GM18873 (cell line): ENCODE data around the gene DOK1.

Source experiments
- ATAC-seq: cut with Tn5 transposase; IDR thresholded peaks from one replicate; pipeline ENCODE4 v1.9.1; 2021; ENCODE audit warnings: mild to moderate bottlenecking, moderate library complexity, moderate number of reproducible peaks; ENCODE audit not compliant: unreplicated experiment, low FRiP score

Gene DOK1

GRCh38 chr2:74593826-74594772 lies 39.6 kb downstream of the DOK1 start:
- ATAC-seq, result no peak

- no peak for ATAC-seq
Observed at GRCh38 chr2:74596584-74596983, 42.1 kb downstream of the DOK1 start.

- ATAC-seq, result no peak
Observed at GRCh38 chr2:74597410-74597809, 42.9 kb downstream of the DOK1 start.

GRCh38 chr2:74599676-74600075 lies 45.2 kb downstream of the DOK1 start:
- ATAC-seq, result no peak

- no peak for ATAC-seq
Observed at GRCh38 chr2:74602586-74603281, 48.2 kb downstream of the DOK1 start.

GRCh38 chr2:74603282-74604000 lies 48.9 kb downstream of the DOK1 start:
- no peak for ATAC-seq

- ATAC-seq, result no peak
Observed at GRCh38 chr2:74606927-74607326, 52.4 kb downstream of the DOK1 start.
